Mucosa of descending colon (tissue), 3 donors: Measurements from ENCODE around the gene KDM8. TPM values are rescaled to one million over a fixed set of nuclear protein-coding genes. Genes with fewer than 3 reads are reported as not detected.

Experiments used
- ATAC-seq: fragments of 200-7000 bp; cut with Tn5 transposase; one replicate; pipeline ENCODE4 v1.9.1; 2020; ENCODE audit warnings: mild to moderate bottlenecking, moderate library complexity
- DNase-seq, 3 donors: peaks; one replicate each; pipeline ENCODE4 v3.0.0-alpha.2; 2020
- H3K36me3 ChIP-seq: fragments of 200-600 bp; one replicate; pipeline ENCODE4 v1.8.0; 2021; ENCODE audit warnings: low read depth, mild to moderate bottlenecking
- H3K4me1 ChIP-seq: fragments of 200-600 bp; one replicate; pipeline ENCODE4 v1.8.0; 2021; ENCODE audit warnings: low read depth, mild to moderate bottlenecking
- H3K4me3 ChIP-seq: fragments of 200-600 bp; one replicate; pipeline ENCODE4 v1.8.0; 2021; ENCODE audit warnings: mild to moderate bottlenecking
- H3K9me3 ChIP-seq: fragments of 200-600 bp; one replicate; pipeline ENCODE4 v1.8.0; 2021; ENCODE audit warnings: mild to moderate bottlenecking
- intact Hi-C, 2 donors: fragments of 100-400 bp; cut with DNase I in 1 of 2; cut with micrococcal nuclease in 1 of 2; formaldehyde crosslinking; loops; one replicate each; pipeline versions ENCODE4 v1.11.0 to v1.11.1; 2022; cut with DNase I, micrococcal nuclease
- total RNA-seq, 3 donors: library from RNA; stranded (reverse); fragmentation: NEBNext Ultra II Directional in 2 of 3; extraction: Animal tissue kit (Norgen Biotek cat#: 25700) in 2 of 3; gene quantifications; one replicate each; pipeline versions ENCODE4 v1.2.1 to v1.2.4, GENCODE V29; 2021 to 2023
- TF ChIP-seq, protein P1 (sequence below): fragments of 200-600 bp; IDR thresholded peaks from one replicate; pipeline ENCODE4 v1.8.0; 2022; ENCODE audit warnings: antibody characterized with exemption, mild to moderate bottlenecking
- donor health status: DM: no; HTN: no; CAD: no; lungs with moderate emphysema.
- donor health status: DM: no; HTN: no; CAD: no.
- donor health status: DM: no; HTN: yes; CAD: no.

Gene KDM8
- total RNA-seq, 3 donors from 2014 or later = 8.7 to 12.9 (median 8.9) TPM

DNA sequence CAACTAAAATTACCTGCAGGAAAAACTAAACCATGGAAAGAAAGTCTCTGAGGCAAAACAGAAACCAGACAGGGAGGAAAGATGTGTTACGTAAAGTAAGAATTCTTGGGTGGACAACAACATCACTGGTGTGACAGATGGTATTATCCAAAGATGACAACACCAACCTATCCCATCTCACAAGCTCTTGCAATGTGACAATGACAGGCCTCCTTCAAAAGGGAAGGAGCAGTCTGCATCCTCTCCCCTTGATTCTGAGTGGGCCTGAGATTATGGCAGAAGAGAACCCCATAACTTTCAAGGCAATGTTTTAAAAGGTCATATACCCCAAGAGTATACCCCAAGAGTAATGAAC lies 17.6 kb upstream of the KDM8 start:
- H3K4me3 ChIP-seq = no peak overlapping the region
- no peaks in the 10 kb centered on the region for H3K9me3 ChIP-seq
- intact Hi-C loops = no loop called here
- ATAC-seq (no peak), DNase-seq (no peak)
- H3K36me3 ChIP-seq = no peaks in the 10 kb centered on the region
- TF ChIP-seq, protein P1, sequence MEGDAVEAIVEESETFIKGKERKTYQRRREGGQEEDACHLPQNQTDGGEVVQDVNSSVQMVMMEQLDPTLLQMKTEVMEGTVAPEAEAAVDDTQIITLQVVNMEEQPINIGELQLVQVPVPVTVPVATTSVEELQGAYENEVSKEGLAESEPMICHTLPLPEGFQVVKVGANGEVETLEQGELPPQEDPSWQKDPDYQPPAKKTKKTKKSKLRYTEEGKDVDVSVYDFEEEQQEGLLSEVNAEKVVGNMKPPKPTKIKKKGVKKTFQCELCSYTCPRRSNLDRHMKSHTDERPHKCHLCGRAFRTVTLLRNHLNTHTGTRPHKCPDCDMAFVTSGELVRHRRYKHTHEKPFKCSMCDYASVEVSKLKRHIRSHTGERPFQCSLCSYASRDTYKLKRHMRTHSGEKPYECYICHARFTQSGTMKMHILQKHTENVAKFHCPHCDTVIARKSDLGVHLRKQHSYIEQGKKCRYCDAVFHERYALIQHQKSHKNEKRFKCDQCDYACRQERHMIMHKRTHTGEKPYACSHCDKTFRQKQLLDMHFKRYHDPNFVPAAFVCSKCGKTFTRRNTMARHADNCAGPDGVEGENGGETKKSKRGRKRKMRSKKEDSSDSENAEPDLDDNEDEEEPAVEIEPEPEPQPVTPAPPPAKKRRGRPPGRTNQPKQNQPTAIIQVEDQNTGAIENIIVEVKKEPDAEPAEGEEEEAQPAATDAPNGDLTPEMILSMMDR = no peak
- H3K4me1 ChIP-seq = no peaks in the 10 kb centered on the region

DNA sequence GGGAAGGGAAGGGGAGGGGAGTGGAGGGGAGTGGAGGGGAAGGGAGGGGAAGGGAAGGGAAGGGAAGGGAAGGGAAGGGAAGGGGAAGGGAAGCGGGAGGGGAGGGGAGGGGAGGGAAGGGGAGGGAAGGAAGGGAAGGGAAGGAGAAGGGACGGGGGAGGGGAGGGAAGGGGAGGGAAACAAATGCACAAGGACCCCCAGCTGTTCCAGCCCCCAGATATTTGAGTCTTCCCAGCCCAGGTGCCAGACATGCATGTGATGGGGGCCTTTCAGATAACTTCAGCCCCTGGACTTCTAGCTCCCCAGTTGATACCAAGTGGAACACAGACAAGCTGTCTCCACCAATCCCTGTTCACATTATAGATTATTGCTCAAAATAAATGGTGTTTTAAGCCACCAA lies 14.7 kb upstream of the KDM8 start:
- DNase-seq = no peak

DNA sequence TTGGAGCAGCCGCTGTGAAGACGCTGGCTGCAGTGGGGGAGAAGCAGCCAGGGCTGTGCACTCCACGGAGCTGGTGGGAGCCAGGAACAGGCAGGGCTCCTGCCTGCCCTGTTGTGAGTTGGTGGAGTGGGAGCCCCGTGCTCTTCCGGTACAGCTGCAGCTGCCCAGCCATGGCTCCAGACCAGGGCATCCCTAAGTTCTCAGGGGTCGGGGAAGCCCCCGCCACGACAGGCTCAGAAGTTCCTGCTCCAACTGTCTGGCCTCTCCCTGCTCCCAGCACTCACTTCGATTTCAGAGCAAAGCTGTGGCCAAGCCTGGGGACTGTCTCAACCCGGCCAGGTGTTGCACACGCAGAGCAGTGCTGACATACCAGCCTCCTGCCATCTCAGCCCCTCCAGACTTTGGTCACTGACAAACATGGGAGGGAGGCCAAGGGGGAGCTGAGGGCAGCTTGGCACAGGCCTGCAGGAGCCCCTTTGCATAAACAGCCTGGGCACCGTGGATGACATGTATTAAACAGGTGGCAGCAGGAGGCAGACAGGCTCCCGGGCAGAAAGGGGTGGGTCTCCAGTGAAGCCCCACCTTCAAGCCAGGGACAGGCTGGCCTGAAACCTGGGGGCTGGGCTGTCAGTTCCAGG lies 13.9 kb upstream of the KDM8 start:
- ATAC-seq (peak; percentile 71), DNase-seq (peak in 2 of 3 donors; percentile 35 to 55)
- Histone ChIP-seq H3K4me3 (no peak overlapping the region), H3K4me1 (no peaks in the 10 kb centered on the region), H3K36me3 (no peaks in the 10 kb centered on the region), H3K9me3 (no peaks in the 10 kb centered on the region)
- intact Hi-C loops = no loop called here
- TF ChIP-seq, protein P1 = no peak

More for the DNA sequence above, 14.7 kb upstream of the KDM8 start:
- intact Hi-C loops = no loop called here
- TF ChIP-seq, protein P1 = no peak
- ATAC-seq = no peak
- H3K4me1 ChIP-seq = no peaks in the 10 kb centered on the region
- H3K9me3 ChIP-seq = no peaks in the 10 kb centered on the region
- no peak overlapping the region for H3K4me3 ChIP-seq
- H3K36me3 ChIP-seq = no peaks in the 10 kb centered on the region

DNA sequence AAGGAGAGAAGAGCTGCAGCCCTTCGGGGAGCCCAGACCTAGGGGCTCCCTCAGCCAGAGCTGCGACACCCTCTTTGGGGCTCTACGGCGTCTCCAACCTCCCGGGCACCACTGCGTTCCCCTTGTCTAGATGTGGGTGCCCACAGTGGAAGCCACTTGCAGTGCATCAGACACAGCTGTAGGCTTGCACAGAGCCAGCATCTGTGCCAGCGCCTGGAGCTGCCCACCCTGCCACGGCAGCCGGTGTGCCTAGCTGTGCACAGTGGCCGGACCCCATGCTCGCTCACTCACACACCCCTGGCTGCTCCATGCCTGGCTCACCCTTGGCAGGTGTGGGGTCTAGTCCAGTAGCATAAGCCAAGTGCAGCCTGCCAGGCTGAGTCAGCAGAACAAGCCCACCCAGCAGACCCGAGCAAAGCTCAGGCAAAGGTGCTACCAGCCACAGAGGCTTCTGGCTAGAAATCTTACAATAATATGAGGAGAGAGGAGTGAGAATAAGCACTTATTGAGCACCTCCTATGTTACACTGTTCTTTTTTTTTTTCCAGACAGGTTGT lies 12.9 kb upstream of the KDM8 start:
- Histone ChIP-seq H3K4me3 (no peak overlapping the region), H3K4me1 (no peaks in the 10 kb centered on the region), H3K36me3 (no peaks in the 10 kb centered on the region), H3K9me3 (no peaks in the 10 kb centered on the region)
- intact Hi-C loops = no loop called here
- ATAC-seq (no peak), DNase-seq (no peak)
- TF ChIP-seq, protein P1 = no peak

DNA sequence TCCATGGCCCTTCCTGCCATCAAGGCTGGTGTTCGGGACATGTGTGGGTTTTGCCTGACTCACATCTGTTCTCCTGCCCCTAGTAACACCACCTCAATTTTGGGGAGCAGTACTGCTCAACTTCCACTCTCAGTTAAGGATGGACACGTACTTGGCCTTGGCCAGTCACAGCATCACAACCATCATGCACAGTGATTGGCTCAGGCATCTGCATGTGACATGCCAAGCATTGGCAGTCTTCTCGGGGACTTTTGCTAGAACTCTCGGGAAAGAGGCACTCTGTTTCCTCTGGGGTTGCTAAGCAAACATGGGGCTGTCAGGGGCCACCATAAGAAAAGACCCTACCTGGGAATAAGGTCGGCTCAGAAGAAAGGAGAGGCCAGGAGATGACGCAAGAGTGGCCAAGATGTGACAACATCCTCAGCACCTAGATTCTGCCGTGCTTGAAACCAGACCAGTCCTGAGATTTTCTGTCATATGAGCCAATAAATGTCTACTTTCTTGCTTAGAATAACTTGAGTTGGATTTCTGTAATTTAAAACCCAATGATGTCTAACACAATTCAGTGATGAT lies 11.9 kb upstream of the KDM8 start:
- H3K4me1 ChIP-seq = peaks cover 7% of the 10 kb centered on the region
- intact Hi-C loops = no loop called here
- DNase-seq = no peak

More for the DNA sequence above, 11.9 kb upstream of the KDM8 start:
- ATAC-seq = no peak
- Histone ChIP-seq H3K9me3 (no peaks in the 10 kb centered on the region), H3K36me3 (no peaks in the 10 kb centered on the region), H3K4me3 (no peak overlapping the region)
- TF ChIP-seq, protein P1 = no peak
